Hematopoietic multipotent progenitor cell treated with erythropoietin and hydrocortisone succinate and interleukin-3 and kit ligand, for 4 days (in vitro differentiated cells): ENCODE results near the gene GSTM5.

ENCODE experiments used
- DNase-seq: peaks from one replicate; pipeline ENCODE4 v3.0.0-alpha.2; 2015

GSTM5 gene

GRCh38 chr1:109762821-109763645 lies 51.0 kb downstream of the GSTM5 start:
- DNase-seq, result peak; percentile 65

GRCh38 chr1:109763646-109764415 lies 51.8 kb downstream of the GSTM5 start, which contains the start of gene EPS8L3:
Gene EPS8L3 (minus strand): TSS chr1:109763923. CDS start chr1:109761749, 2,174 bp downstream.
- no peak for DNase-seq

GRCh38 chr1:109764561-109765482 lies 52.8 kb downstream of the GSTM5 start:
- no peak for DNase-seq

- no peak for DNase-seq
Measured at GRCh38 chr1:109765483-109765815, 53.4 kb downstream of the GSTM5 start.

GRCh38 chr1:109765896-109766615 lies 54.0 kb downstream of the GSTM5 start:
- peak; percentile 29 for DNase-seq

GRCh38 chr1:109766991-109767636 lies 55.1 kb downstream of the GSTM5 start:
- DNase-seq, result peak; percentile 84
